ENCODE results near the gene JAM3.

Gene JAM3

DNA sequence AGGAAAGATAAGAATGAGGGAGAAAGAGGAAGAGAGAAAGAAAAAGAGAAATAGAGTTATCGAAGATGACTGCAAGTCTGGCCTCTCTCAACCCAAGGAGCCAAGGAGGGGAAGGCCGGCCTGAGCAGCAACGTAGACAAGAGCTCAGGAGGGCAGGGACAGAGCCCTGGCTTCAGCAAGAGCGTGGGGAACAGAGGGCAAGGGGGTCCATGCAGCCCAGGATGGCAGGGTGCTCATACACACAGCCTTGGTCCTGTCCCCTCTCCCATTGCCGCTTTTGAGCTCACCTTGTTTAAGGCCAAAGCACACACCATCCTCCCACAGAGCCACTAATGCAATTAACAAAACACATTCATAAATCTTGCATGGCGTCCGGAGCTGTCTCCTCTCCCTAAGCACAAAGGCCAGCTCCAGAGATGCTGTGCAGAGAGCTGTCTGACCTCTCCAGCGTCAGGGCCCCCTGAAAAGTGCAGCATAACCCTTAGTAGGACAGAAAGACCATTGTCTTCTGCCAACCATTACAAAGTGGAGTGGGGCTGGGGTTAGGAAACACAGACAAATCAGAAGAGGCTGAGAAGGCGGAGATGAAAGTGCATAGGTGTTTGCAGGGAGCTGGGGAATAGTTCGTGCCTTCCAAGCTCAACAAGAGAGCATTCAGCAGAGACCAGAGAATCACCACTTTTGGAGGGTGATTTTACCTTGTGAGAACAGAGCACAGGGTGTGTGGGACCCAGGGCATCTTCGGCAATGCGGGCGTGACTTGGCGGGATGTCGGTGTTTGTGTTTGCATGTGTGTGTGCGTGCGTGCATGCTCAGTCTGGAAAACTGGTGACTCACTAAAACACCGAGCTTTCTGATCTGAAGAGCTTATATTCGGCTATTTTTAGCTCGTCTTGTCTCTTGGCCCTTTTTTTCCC, 28.2 kb upstream of the JAM3 start:
- DNase-seq: no peak

DNA sequence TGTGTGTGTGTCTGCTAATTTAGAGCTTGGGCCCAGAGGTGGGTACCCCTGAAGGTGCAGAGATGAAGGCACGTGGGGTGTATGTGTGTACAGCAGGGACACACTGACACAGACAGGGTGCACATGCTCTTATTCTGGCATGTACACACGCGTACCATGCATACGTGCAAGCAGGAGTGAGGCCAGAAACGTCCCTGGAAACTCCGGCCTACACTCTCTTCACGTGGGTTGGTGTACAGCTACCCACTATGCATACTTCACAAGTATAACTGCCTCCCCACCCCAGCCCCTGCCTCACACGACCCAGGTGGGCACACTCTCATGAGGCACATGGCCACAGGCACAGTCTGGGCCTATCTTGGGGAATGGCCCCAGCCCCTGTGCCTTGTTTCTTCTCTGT, 27.5 kb upstream of the JAM3 start:
- DNase-seq: no peak

DNA sequence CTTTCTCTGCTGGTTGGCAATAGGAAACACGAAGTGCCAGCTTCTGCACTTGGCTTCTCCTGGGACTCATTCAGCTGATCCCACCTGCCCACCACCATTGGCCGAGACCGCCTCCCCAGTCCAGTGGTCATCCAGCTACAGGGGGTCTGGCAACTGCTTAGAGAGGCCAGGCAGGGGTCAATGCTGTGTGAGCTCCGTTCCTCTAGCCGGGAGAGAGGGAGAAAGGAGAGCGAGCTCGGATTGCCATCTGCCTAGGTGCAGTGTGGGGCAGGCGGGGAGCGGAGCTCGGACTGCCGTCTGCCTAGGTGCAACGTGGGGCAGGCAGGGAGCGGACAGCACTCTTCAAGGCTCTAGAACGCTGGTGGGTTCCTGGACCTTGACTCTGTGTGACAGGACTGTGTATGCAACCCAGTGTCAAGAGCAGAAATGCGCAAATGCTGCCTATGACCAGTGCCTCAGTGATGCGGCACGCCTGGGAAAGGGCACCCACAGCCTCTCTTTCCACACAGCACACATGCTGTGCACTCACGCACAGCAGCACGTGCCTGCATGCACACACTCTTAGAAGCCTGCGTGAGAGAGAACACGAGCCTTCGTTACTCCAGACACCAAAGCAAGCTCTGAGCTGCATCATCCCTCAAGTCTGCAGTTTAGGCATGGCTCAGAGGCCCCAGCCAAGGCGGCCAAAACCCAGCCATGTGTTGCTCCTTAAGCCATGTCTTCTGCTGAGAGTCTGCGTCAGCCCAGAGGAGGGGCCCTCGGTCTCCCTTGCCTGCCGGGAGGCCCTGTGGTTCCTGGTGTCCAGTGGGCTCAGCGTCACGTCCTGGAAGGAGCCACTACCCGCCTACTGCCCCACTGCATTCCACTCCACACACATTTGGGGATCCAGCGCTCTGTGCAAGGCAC, 26.8 kb upstream of the JAM3 start:
- DNase-seq: no peak

DNA sequence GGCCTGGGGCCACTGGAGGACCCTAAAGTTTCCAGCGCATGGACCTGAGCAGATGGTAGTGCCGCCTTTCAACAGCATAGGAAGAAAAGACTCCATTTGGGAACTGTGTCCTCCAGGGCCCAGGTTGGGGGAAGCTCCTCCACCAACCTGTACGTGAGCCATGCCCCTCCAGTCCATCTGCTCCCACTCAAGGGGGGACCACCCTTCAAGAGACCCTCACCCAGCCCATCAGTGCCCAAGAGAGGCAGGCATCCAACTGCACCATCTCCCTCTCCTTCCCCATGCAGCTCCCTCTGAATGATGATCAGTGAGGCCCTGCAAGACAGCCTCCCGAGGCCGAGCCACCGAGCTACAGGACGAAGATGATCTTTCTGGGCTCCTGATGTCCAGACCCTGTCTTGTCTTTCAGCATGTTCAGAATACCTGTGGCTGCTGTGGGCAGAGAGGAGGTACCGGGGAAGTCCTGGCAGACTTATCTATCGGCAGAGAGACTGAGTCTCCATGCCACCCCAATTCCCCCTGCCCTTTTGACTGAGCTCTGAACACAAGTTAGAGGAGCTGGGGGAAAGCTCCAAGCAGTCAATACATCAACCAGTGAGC, 25.0 kb upstream of the JAM3 start:
- DNase-seq: no peak

DNA sequence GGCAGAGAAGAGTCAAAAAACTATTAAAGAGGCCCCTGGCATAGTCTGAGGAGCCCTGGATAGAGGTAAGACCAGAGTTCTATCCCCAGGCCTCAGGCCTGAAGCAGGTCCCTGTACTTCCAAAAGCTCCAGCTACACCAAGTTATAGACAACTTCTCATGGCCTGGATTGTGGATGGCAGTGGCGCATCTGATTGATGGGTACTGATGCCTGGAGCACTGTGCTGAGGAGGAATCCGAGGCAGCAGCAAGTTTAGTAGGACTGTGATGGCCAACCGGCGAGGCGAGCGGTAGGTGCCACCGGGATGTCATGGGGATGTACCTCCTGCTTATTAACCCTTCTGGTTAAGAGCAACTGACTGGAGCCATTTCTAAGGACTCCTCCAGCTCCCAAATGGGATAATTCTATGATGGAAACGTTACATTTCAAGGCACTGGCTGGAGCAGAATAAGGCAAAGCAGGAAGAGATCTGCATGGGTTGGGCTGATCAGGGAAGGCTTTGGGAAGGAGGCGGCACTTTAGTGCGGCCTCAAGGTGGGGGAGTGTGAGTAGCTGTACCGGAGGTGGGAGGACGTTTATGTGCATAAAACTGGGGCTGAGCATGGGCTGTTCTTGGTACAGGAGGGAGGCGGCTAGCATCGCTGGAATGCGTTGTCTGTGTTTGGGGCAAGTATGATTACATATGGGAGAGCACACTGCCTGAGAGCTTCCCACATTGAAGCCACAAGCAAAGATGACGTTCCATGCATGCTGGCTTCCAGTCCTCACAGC, 24.2 kb upstream of the JAM3 start:
- no peak for DNase-seq

DNA sequence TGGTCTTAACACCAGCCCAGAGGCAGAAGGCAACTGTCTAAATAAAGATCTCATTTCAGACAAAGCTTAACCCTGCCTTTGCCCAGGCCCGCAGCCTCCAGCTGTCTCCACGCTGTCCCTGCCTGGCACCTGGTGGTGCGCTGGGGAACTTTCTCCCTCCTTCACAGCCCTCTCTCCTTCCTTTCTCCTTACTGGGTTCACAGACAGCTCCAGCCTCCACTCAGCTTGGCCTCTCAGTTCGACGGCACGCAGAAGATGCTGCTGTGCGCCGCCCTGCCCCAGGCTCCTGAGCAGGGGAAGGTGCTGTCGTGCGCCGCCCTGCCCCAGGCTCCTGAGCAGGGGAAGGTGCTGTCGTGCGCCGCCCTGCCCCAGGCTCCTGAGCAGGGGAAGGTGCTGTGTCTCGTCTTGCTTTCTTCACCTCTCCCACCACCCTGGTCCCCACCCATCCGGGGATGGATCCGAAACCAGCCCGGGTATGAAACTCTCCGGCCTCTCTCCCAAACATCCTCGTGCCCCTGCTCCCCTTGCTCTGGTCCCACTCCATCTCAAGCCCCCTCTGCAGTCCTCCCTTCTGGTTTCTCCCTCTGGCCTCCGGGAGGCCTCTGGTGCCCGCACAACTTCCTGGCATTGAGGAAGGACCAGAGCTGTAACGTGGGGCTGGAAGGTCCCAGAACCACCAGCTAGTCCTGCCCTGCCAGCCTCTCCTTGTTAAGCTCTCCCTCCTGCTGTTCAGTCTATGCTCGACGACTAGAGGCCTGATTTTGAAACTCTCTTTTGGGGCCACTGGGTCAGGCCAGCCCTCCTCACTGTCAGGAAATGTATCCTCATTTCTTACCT, 22.9 kb upstream of the JAM3 start:
- no peak for DNase-seq

DNA sequence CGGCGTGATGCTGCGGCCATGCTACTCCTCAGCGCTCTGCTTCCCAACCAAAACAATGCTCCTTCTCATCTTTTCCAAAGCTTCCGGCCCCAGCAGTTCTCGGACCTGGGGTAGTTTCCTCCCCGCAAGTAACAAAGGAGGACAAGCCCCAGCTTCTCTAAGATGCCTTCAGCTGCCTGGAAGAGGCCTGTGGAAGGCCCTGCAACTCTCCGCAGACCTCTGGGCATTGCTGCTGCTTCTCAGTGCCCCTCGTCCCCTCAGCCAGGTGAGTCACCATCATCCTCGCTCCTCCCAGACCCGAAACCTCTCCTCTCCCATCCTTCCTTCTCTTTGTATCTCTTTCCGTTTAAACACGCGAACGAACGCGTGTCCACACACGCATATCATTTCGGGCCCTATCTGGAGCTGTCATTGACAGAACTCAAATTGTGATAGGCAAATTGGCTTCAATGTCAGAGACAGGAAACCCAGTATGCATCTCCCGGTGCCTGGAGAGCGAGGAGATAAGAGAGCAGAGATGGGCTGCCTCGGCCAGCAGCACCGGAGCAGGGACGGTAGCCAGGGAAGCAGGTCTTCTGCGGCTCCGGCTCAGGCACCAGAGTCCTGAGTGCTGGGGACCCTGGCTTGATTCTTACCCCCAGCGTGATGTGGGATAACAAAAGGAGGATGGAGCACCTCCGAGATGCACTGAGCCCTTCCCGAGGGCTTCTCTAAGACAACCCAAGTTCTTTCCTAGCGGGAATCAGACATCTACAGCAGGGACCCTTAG, 22.0 kb upstream of the JAM3 start:
- no peak for DNase-seq

DNA sequence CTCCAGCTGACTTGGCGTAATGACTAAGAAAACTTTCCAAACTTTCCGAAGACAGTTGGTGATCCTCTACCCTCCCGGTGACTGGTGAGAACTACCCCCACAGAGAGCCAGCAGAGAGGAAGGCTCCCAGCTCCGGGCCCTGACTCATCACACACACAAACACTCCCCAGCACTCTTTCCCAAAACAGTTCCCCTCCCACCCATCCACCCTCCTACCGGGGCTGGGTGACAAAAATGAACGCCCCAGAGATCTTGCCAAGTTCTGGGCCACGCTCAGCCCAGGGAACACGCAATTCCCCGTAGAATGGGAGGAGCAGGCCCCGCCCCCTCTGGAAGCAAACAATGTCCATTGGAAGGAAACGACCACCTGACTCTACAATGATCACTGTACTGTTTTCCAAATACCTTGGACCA, 21.3 kb upstream of the JAM3 start:
- no peak for DNase-seq

DNA sequence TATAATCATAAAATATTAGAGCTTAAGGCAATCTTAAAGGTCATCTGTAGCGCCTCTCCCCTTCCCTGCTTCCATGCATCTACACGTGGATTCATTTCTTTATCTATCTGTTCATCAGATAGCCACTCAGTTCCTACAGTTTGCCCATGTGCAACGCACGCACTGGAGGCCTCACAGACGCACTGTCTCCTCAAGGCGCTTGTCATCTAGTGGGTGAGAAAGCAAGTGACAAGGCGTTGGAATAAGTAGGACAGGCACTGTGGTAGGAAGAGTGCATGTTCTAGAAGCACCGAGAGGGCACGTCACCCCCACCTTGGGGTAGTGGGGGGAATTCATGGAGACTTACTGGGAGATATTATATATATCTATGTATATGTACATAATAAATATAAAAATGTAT, 20.8 kb upstream of the JAM3 start:
- DNase-seq: no peak

DNA sequence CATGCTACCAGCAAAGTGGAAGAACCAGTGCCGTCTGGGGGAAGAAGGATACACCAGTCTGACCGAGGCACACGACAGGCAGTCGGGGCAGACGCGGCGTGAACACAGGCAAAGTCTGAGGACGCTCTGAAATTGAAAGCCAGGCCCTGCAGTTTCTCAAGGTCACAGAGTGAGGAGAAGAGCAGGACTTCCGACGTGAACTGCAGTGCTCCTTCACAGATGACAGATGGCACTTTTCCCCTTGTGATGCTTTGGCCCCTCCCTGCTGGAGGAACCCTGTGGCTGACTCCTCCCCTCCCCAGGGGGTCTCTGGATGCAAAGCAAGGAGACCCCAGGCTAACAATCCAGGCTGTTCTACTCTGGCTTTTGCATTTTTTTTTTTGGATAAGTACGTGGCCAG, 19.6 kb upstream of the JAM3 start:
- no peak for DNase-seq

DNA sequence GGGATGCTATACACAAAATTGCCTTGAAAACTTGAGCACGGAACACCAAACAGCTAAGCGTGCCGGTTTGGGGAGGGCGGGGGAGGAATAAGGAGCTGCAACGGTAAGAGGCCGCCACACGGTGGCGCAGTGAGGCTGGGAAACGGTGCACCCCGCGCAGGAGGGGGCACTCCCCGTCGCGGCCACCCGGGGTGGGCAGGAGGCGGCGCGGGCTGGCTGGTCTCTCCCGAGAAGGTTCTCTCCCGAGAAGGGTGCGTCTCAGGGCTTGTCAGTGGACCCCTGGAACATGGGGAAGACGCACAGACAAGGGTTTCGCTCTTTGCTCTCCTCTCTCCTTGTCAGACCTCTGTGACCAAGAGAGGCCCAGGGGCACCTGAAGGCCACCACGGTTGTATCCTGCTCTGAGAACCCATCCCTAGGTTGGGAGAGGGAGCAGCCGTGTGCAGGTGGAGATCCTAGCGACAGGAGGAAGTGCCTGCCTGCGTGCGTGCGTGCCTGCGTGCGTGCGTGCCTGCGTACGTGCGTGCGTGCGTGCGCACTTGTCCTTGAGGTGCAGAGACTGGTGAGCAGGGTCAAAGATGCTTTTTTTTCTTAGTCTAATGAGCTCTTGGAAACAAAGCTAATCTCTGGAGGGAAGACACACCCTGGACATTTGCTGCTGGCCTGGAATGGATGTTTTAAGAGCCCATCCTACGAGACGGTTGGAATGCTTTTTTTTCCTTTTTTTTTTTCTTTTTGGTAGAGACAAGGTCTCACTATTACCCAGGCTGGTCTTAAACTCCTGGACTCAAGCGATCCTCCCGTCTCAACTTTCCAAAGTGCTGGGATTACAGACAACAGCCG, 18.1 kb upstream of the JAM3 start:
- DNase-seq: peak; percentile 31

DNA sequence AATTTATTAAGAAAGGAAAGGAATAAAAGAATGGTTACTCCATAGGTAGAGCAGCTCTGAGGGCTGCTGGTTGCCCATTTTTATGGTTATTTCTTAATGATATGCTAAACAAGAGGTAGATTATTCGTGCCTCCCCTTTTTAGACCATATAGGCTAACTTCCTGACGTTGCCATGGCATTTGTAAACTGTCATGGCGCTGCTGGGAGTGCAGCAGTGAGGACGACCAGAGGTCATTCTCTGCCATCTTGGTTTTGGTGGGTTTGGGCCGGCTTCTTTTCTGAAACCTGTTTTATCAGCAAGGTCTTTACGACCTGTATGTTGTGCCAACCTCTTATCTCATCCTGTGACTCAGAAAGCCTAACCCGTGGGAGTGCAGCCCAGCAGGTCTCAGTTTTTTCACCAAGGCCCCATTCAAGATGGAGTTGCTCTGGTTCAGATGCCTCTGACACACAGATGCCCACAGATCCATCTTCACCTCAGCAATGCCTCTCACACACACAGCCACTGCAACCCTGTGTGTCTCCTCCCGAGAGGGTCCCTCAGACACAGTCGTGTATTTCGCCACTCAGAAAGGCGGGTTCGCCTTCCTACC, 16.4 kb upstream of the JAM3 start:
- DNase-seq: no peak

DNA sequence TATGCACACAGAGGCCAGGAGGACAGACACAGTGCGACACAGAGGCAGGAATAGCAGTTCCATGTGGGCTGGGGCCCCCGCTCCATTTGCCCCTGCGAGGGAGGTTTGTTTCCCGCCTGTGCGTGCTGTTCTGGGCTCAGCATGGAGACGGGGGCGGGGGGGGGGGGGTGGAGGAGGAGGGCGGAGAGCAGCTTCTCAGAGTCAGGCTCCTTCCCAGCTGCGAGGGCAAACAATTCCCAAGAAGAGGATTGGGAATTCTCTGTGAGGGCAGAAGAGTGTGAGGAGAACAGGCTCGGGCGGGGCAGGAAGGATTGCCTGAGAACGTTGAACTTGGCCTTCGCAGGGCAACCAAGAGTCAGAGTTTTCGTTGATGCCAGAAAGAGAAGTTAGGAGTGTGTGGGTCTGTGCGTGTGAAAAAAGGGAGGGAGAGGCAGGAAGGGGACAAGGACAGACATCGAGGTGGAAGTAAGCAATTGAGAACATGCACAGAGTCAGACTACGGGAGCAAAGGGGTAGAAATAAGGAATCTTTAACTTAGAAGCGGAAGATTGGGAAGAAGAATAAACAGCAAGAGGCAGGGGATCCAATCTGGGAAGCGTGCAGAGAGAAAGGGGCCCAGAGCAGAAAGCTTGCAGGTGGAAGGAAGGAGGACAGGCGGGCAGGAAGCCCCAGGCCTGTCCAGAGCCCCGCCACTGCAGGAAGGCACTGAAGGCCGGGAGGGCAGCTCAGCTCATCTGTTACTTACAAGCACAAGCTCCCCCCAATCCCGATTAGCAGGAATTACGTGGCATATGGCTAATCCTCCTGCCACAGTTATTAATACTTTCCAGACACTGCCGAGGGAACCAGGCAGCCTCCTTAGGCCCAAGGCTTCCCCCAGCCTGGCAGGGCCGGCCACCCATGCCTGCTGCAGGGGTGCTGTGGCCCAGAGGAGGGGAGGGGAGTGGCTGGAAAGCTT, 15.6 kb upstream of the JAM3 start:
- no peak for DNase-seq

DNA sequence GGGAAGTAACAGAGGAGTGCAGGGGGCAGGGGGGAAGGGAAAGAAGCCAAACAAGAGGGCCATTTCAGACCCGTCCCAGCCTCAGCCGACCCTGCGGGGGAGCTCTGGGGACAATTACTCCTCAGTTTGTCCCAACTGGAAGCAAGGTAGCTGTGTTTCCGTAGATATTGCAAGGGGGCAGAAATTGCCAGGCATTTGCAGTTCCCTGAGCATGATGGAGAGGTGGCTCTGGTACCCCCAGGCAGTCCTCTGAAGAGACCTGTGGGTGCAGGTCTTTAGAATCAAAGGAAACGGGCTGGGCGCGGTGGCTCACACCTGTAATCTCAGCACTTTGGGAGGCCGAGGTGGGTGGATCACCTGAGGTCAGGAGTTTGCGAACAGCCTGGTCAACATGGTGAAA, 13.8 kb upstream of the JAM3 start:
- DNase-seq: no peak

DNA sequence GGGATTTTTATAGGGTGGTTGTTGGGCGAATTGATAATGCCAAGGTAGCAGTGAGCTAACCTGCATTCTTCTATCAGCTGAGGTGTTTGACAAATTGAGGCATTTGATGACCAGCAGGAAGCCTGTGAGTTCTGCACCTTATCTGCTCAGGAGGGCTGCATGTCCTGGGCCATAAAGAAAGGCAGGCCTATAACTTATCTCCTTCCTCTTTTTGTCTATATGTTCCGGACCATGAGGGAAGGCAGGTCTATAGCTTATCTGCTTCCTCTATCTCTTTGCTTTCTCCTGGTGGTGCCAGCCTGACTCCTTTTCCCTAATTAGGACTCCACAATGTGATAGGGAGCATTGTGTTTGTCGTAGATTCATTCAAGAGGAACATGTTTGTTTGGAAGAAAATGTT, 8.6 kb upstream of the JAM3 start:
- no peak for DNase-seq

DNA sequence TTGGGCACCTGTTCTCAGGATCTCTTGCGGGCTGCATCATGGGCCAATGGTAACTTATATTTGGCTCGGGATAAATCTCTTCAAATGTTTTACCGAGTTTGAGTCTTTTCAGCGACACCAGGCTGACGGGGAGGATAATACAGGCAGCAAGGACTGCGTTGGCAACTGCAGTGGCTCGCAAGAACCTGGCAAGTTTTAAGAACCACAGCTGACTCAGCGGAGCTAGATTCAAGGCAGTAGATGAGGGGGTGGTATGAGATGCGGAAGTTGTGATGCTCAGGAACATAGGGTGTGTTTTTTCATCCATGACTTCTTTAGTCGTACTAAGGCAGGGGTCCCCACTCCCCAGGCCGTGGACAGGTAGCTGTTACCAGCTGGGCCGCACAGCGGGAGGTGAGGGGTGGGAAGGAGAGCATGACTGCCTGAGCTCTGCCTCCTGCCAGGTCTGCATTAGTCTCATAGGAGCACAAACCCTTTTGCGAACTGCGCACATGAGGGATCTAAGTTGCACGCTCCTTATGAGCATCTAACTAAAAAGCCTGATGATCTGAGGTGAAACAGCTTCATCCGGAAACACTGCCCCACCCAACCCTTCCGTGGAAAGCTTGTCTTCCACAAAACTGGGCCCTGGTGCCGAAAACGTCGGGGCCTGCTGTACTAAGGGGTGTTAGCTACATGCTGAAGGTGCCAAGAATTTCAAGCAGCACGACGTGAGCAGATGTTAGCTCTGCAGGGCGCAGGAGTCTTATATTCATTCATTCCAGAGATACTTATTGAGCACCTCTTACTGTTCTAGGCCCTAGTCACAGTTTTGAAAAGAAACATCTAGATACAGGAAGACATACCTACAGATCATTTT, 6.4 kb upstream of the JAM3 start:
- DNase-seq: no peak

DNA sequence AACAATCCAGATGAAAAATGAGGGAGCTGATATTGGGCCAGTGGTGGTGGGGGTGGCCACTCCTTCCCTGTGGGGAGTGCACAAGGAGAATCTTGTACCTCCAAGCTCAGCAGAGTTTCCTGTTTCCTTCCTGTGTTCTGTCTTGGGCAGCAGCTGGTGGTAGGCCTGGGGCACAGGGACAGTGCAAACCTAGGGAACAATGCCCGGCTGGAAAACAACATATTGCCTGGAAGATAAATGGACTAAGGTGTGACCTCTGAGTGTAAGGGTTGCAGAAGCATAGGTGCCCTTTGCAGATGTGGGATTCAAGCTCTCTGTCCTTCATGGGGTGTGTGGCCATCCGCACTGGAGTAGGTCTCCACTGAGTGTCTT, 5.8 kb upstream of the JAM3 start:
- no peak for DNase-seq
